Neural cell (in vitro differentiated cells): ENCODE results near the gene LTK. TPM values are rescaled to one million over a fixed set of nuclear protein-coding genes. Genes with fewer than 3 reads are reported as not detected.

Source experiments
- H2AFZ ChIP-seq: fragments of 200-600, 300-800 bp; sonication (generic), shearing (Covaris generic); 2 replicates; pipeline ENCODE4 v1.6.0; 2014; ENCODE audit warnings: low read depth, mild to moderate bottlenecking, antibody characterized with exemption, low read length, moderate library complexity
- H3F3A ChIP-seq: fragments of 200-600 bp; shearing (Covaris generic); 2 replicates; pipeline ENCODE4 v1.6.1; 2016; ENCODE audit warnings: mild to moderate bottlenecking, moderate library complexity, mixed read lengths, antibody characterized with exemption, low read length; ENCODE audit not compliant: insufficient read depth, poor library complexity, severe bottlenecking
- H3K27ac ChIP-seq: fragments of 200-600, 300-800 bp; sonication (generic), shearing (Covaris generic); 2 replicates; pipeline ENCODE4 v1.5.1; 2014; ENCODE audit warnings: mild to moderate bottlenecking, low read length, moderate library complexity
- H3K27me3 ChIP-seq: fragments of 300-800, 200-600 bp; sonication (generic), shearing (Covaris generic); 2 replicates; pipeline ENCODE4 v1.6.0; 2014; ENCODE audit warnings: mild to moderate bottlenecking, low read depth, low read length, moderate library complexity; ENCODE audit not compliant: insufficient read depth
- H3K36me3 ChIP-seq: fragments of 300-800, 200-600 bp; sonication (generic), shearing (Covaris generic); 2 replicates; pipeline ENCODE4 v1.5.1; 2014; ENCODE audit warnings: mild to moderate bottlenecking, antibody characterized with exemption, low read length, moderate library complexity; ENCODE audit not compliant: insufficient read depth
- H3K4me2 ChIP-seq: fragments of 300-800, 200-600 bp; sonication (generic), shearing (Covaris generic); 2 replicates; pipeline ENCODE4 v1.6.0; 2014; ENCODE audit warnings: mild to moderate bottlenecking, low read length
- H3K4me3 ChIP-seq: fragments of 300-800, 200-600 bp; sonication (generic), shearing (Covaris generic); 2 replicates; pipeline ENCODE4 v1.5.1; 2014; ENCODE audit warnings: mild to moderate bottlenecking, low read length, moderate library complexity
- H3K79me2 ChIP-seq: fragments of 200-600 bp; shearing (Covaris generic); replicated peaks from 2 replicates; pipeline ENCODE4 v1.6.0; 2014; ENCODE audit warnings: mild to moderate bottlenecking, low read length, moderate library complexity; ENCODE audit not compliant: insufficient read depth
- H3K9ac ChIP-seq: fragments of 300-800, 200-600 bp; sonication (generic), shearing (Covaris generic); 2 replicates; pipeline ENCODE4 v1.6.1; 2016; ENCODE audit warnings: mild to moderate bottlenecking, low read length, mixed read lengths
- H3K9me2 ChIP-seq: fragments of 200-600 bp; shearing (Covaris generic); 2 replicates; pipeline ENCODE4 v1.6.1; 2016; ENCODE audit warnings: mild to moderate bottlenecking, low read length, mixed read lengths; ENCODE audit not compliant: insufficient read depth
- H3K9me3 ChIP-seq: fragments of 200-600, 300-800 bp; sonication (generic), shearing (Covaris generic); 2 replicates; pipeline ENCODE4 v1.6.1; 2016; ENCODE audit warnings: mild to moderate bottlenecking, mixed run types, low read length, moderate library complexity, mixed read lengths
- H4K20me1 ChIP-seq: fragments of 200-600 bp; shearing (Covaris generic); 2 replicates; pipeline ENCODE4 v1.6.1; 2016; ENCODE audit warnings: mild to moderate bottlenecking, mixed run types; ENCODE audit not compliant: insufficient read depth
- EP300 ChIP-seq: fragments of 450-650 bp; conservative IDR thresholded peaks from 2 replicates; pipeline ENCODE4 v1.6.1; 2014; ENCODE audit warnings: antibody characterized with exemption, mild to moderate bottlenecking, moderate library complexity; ENCODE audit not compliant: poor library complexity, severe bottlenecking
- EZH2 ChIP-seq: fragments of 200-600, 300-800 bp; shearing (Covaris generic), sonication (generic); IDR thresholded peaks from 2 replicates; pipeline ENCODE4 v1.6.1; 2014; ENCODE audit warnings: antibody characterized with exemption, low read length, borderline replicate concordance, mild to moderate bottlenecking; ENCODE audit not compliant: insufficient read depth, poor library complexity, severe bottlenecking
- MXI1 ChIP-seq: fragments of 450-650 bp; conservative IDR thresholded peaks from 2 replicates; pipeline ENCODE4 v1.6.1; 2014; ENCODE audit warnings: antibody characterized with exemption, mild to moderate bottlenecking; ENCODE audit not compliant: poor library complexity, severe bottlenecking
- POLR2AphosphoS5 ChIP-seq: IDR thresholded peaks from 2 replicates; pipeline ENCODE4 v1.6.1; 2012
- RAD21 ChIP-seq: fragments of 450-650 bp; conservative IDR thresholded peaks from 2 replicates; pipeline ENCODE4 v1.6.1; 2014; ENCODE audit warnings: antibody characterized with exemption, mild to moderate bottlenecking, moderate library complexity
- REST ChIP-seq: IDR thresholded peaks from 2 replicates; pipeline ENCODE4 v1.6.1; 2012; ENCODE audit warnings: borderline replicate concordance
- SMC3 ChIP-seq: fragments of 450-650 bp; conservative IDR thresholded peaks from 2 replicates; pipeline ENCODE4 v1.6.1; 2014; ENCODE audit warnings: antibody characterized with exemption, mild to moderate bottlenecking, moderate library complexity; ENCODE audit not compliant: poor library complexity
- TAF1 ChIP-seq: IDR thresholded peaks from 2 replicates; pipeline ENCODE4 v1.6.1; 2012; ENCODE audit warnings: low read depth
- polyA plus RNA-seq: library from polyadenylated mRNA; depleted of rRNA; stranded (reverse); fragments of >200 nt; gene quantifications from 2 replicates; pipeline ENCODE4 v1.2.3, GENCODE V29; 2014

The LTK gene
- polyA plus RNA-seq, 1 donor from 2014 or later: 0.28 TPM

GRCh38 chr15:41489641-41490040 lies 24.0 kb downstream of the LTK start (continued):
- no peak for TF ChIP-seq EZH2

- TF ChIP-seq TAF1 (no peak), RAD21 (no peak), EP300 (no peak), EZH2 (no peak), POLR2AphosphoS5 (no peak), MXI1 (no peak), SMC3 (no peak), REST (no peak)
- Histone ChIP-seq H3K4me2 (no peak overlapping the region), H3K9me3 (no peaks in the 10 kb centered on the region), H3K36me3 (no peaks in the 10 kb centered on the region), H2AFZ (no peak overlapping the region), H3K9me2 (no peaks in the 10 kb centered on the region), H3K27ac (no peak overlapping the region), H3K27me3 (peaks cover 17% of the 10 kb centered on the region), H4K20me1 (no peaks in the 10 kb centered on the region), H3K9ac (no peak overlapping the region), H3K79me2 (no peaks in the 10 kb centered on the region), H3K4me3 (no peak overlapping the region), H3F3A (no peaks in the 10 kb centered on the region)
These were observed 25.8 kb downstream of the LTK start for GRCh38 chr15:41487802-41488201.

- H2AFZ ChIP-seq: no peak overlapping the region
- TF ChIP-seq EZH2 (no peak), MXI1 (no peak), REST (no peak), SMC3 (no peak), RAD21 (no peak), TAF1 (no peak)
- peaks cover 3% of the 10 kb centered on the region for H3K36me3 ChIP-seq
These were observed 26.2 kb downstream of the LTK start for GRCh38 chr15:41487381-41487780.

More at GRCh38 chr15:41487381-41487780, 26.2 kb downstream of the LTK start:
- no peak overlapping the region for H3K9ac ChIP-seq
- no peaks in the 10 kb centered on the region for H3K9me2 ChIP-seq
- no peaks in the 10 kb centered on the region for H3K79me2 ChIP-seq
- H4K20me1 ChIP-seq: no peaks in the 10 kb centered on the region
- H3F3A ChIP-seq: no peaks in the 10 kb centered on the region
- H3K9me3 ChIP-seq: no peaks in the 10 kb centered on the region
- no peak overlapping the region for H3K4me3 ChIP-seq
- H3K4me2 ChIP-seq: no peak overlapping the region
- no peak overlapping the region for H3K27ac ChIP-seq
- peaks cover 13% of the 10 kb centered on the region for H3K27me3 ChIP-seq
